NCI-H345 treated with DMSO at 0.1 percent for 48 hours (cell line): Measurements from ENCODE around the gene AXIN1.
"Not testable (repeated sequence)": the region's sequence is repeated elsewhere in the genome, so short reads cannot be mapped to it uniquely, and the experiment has no call there.

Experiments used
- DNase-seq: peaks from one replicate; lab custom pipeline; 2025; ENCODE audit not compliant: unreplicated experiment; lab: John Stamatoyannopoulos, UW

The AXIN1 gene

GRCh38 chr16:354971-355461, 2.5 kb upstream of the AXIN1 start:
- DNase-seq, result no peak

DNA sequence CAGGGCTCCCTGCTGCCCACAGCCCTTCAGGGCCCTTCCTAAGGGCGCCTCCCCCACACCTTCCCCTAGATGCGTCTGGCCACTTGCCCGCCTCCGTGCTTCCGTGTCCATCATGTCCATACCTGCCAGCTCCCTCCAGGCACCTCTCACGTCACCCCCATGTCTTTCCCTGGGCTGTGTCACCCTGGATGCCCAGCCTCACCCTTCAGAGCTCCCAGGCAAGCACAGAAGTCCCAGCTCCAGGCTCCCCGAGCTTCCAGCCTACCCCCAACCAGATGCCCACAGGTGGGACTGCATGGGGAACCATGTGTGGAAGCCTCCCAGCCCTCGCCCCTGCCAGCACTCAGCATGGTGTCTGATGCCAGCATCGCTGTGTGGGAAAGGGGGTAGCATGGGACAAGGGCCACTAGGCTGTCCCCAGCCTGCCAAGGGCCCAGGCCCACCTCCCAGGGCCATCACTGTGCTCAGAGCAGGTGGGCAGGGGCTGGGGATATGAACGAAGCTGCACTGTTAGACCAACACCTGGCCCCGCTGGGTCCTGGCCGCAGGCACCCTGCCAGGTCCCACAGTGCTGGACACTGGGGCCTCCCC, 1.9 kb upstream of the AXIN1 start:
- DNase-seq, result no peak

- DNase-seq, result no peak
Measured at GRCh38 chr16:353404-354290, 1.1 kb upstream of the AXIN1 start.

GRCh38 chr16:351804-352520, 561 bp downstream of the AXIN1 start:
- no peak for DNase-seq

DNA sequence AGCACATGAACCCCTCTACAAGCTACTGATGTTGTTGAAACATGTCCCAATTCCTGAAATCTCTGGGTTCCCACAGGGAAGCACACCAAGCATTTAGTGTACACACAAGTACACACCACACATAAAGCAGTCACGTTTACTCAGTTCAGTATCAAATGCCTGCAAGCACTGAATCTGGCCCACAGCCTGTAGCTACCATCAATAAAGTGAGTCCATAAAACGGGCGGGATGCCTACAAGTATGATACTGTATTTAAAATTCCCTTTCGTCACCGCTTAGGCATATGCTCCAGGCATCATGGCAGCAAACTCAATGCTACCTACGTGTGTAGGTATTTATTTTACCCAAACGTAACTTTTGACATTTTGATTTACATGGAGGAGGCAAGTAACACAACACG, 2.3 kb downstream of the AXIN1 start:
- DNase-seq, result no peak

DNA sequence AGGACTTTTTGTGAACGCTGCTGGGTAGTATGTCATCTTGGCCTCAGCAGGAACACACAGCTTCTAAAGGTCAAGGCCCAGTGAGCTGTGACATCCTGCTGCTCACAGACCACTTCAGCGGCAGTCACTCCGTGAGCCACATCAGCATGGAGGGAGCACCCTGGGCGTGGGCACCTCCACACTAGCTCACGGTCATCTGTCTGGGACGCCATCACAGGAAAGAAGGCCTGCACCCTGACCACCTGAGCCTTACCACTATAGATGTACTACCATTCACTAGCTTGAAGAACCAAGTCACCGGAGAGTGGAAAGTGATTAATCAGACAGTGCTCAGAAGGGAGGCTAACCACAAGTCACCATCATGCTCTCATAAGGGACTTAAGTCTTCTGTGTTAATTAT, 3.3 kb downstream of the AXIN1 start:
- DNase-seq, result no peak

DNA sequence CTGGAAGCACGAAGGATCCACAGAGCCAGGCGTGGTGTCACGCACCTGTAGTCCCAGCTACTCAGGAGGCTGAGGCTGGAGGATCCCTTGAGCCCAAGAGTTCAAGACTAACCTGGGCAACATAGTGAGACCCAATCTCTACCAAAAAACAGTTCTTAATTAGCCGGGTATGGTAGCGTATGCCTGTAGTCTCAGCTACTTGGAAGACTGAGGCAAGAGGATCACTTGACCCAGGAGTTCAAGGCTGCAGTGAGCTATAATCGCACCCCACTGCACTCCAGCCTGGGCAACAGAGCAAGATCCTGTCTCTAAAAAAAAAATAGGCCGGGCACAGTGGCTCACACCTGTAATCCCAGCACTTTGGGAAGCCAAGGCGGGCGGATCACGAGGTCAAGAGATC, 4.0 kb downstream of the AXIN1 start:
- not testable (repeated sequence) for DNase-seq

- DNase-seq, result no peak
Measured at GRCh38 chr16:347203-347602, 5.3 kb downstream of the AXIN1 start.

DNA sequence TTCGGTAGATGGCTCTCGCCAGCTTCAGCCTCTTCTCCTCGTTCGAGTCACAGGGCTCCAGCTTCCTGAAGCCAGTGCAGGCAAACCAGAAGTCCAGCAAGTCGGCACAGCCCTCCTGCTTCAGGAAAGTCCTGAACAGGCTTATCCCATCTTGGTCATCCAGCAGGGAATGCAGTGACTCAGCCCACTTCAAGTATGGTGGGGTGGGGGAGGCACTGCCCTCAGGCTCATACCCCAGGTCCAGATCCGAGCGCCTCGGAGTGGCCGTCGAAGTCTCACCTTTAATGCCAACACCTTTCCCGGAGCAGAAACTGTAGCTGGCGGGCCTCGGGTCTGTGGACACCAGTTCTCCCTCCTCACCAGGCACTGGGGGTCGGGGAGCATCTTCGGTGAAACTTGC, 5.9 kb downstream of the AXIN1 start:
- no peak for DNase-seq

GRCh38 chr16:345772-346171, 6.8 kb downstream of the AXIN1 start:
- no peak for DNase-seq

GRCh38 chr16:342455-343213, 9.9 kb downstream of the AXIN1 start:
- no peak for DNase-seq

GRCh38 chr16:341974-342336, 10.6 kb downstream of the AXIN1 start:
- DNase-seq, result not testable (repeated sequence)

GRCh38 chr16:341095-341973, 11.2 kb downstream of the AXIN1 start:
- not testable (repeated sequence) for DNase-seq

- DNase-seq, result no peak
Measured at GRCh38 chr16:340370-341091, 12.0 kb downstream of the AXIN1 start.

DNA sequence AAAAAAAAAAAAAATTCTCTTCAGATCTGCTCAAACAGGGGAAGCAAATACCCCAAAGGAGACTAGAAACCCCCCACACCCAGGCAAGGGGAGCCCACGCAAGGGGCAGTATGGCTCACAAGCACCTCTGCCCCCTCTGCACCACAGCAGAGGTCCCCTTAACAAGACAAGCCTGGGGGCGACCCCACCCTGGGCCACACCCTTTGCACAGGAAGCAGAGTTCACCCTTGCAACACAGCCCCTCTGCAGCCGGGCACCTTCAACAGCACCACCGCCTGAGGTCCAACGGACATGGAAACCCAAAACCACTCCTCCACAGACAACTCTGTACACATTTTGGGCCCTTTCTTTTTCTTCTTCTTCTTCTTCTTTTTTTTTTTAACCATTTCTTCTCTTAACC, 12.8 kb downstream of the AXIN1 start:
- no peak for DNase-seq

GRCh38 chr16:337975-338575, 14.4 kb downstream of the AXIN1 start:
- no peak for DNase-seq

DNA sequence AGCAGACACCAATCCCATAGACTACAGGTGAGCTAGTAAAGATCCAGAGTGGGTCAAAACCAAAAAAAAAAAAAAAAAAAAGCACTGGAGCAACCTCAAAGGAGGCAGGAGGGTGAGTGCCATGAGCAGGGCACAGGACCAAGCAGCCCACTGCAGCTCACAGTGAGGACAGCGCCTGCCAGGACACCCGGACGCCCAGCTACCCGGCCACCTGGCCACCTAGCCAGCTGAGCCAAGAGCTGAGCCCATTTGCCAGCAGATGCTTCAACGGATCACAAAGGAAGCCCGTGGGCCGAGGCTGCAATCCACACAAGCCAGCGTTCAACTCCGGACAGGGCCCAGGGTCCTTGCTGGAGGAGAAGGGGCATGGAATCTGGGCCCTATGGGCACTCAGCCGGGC, 15.1 kb downstream of the AXIN1 start:
- no peak for DNase-seq

DNA sequence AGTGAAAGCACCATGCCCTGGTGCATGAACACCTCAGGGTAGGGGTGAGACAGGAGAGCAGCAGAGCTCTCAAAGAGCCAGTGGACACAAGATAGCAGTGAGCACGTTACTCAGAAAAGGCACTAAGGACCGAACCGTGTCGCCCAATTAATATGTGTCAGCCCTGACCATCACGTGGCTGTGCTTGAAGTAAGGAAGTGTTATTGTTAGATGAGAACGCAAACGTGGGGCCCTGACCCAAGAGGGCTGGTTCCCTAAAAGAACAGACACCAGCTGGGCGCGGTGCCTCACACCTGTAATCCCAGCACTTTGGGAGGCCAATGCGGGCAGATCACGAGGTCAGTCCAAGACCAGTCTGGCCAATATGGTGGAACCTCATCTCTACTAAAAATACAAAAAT, 16.3 kb downstream of the AXIN1 start:
- DNase-seq, result no peak
